Keratinocyte (primary cell): Measurements from ENCODE around the gene STPG2.

Source experiments
- EZH2 ChIP-seq: IDR thresholded peaks from one replicate; pipeline ENCODE4 v1.6.1; 2012; ENCODE audit warnings: inconsistent platforms, mild to moderate bottlenecking, low read length, moderate library complexity
- TF ChIP-seq, protein P1 (sequence below), 3 experiments: IDR thresholded peaks in 1 of 3; conservative IDR thresholded peaks in 1 of 3; optimal IDR thresholded peaks in 1 of 3; 2 replicates in 2 of 3; 3 replicates in 1 of 3; pipeline versions ENCODE3 to v1.5.1; 2011; ENCODE audit warnings: low read length in 3 of 3, mild to moderate bottlenecking in 3 of 3, moderate library complexity in 2 of 3, control low read depth in 1 of 3, inconsistent platforms in 1 of 3; ENCODE audit not compliant: insufficient read depth in 2 of 3; ENCODE audit errors: extremely low read depth in 1 of 3

- TF ChIP-seq, protein P1, sequence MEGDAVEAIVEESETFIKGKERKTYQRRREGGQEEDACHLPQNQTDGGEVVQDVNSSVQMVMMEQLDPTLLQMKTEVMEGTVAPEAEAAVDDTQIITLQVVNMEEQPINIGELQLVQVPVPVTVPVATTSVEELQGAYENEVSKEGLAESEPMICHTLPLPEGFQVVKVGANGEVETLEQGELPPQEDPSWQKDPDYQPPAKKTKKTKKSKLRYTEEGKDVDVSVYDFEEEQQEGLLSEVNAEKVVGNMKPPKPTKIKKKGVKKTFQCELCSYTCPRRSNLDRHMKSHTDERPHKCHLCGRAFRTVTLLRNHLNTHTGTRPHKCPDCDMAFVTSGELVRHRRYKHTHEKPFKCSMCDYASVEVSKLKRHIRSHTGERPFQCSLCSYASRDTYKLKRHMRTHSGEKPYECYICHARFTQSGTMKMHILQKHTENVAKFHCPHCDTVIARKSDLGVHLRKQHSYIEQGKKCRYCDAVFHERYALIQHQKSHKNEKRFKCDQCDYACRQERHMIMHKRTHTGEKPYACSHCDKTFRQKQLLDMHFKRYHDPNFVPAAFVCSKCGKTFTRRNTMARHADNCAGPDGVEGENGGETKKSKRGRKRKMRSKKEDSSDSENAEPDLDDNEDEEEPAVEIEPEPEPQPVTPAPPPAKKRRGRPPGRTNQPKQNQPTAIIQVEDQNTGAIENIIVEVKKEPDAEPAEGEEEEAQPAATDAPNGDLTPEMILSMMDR (optimal IDR thresholded peaks at IDR 0.05 in 1 of 3, IDR thresholded peaks at IDR 0.05 in 1 of 3, conservative IDR thresholded peaks at IDR 0.05 in 1 of 3; ENCODE audit: extremely low read depth in 1 of 3, insufficient read depth in 2 of 3, low read length in 3 of 3) = no peak
- no peak for TF ChIP-seq EZH2
These were observed 487.1 kb downstream of the STPG2 start for GRCh38 chr4:97656044-97656720.
